GM21576 (cell line): ENCODE results near the gene TCIRG1.

Experiments used
- ATAC-seq: cut with Tn5 transposase; IDR thresholded peaks from one replicate; pipeline ENCODE4 v1.9.1; 2021; ENCODE audit warnings: mild to moderate bottlenecking, moderate library complexity; ENCODE audit not compliant: unreplicated experiment

Gene TCIRG1

DNA sequence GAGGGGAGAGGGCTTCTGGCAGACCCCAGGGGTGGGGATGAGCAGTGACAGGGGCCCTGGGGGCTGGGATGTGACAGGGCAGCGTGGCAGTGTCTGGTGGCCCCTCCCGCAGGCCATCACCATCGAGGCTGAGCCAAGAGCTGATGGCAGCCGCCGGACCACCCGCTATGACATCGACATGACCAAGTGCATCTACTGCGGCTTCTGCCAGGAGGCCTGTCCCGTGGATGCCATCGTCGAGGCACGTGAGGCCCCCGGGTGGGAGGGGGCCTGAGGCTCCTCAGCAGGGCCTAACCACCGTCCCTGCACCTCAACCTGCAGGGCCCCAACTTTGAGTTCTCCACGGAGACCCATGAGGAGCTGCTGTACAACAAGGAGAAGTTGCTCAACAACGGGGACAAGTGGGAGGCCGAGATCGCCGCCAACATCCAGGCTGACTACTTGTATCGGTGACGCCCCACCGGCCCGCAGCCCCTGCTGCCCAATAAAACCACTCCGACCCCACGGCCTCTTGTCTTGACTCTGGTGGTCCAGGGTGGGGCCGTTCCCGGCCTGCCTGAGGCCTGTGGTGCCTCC, 2.6 kb upstream of the TCIRG1 start:
- ATAC-seq, result no peak

DNA sequence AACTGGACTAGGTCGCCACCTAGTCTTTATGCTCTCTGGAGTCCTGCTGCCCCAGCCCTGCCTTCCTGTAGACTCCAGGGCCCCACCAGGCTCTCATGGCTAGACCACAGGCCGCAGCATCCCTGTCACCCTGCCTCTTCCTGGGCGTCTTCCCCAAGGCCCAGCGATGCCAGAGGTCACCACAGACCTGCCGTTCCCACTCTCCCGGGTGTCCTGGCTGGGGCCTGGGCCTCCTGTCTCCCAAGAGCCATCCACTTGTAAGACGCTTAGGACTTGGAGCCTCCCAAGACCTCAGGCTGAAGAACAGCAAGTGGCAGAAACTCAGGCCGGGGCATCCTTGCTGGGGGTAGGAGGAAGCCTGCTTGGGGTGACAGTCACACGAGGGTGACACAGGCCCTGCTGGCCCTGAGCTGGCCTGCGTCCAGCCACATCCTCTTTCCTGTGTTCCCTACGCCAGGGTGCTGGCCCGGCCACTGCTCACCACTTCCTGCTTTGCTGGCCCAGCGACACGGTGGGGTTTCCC, 2.0 kb upstream of the TCIRG1 start:
- no peak for ATAC-seq

DNA sequence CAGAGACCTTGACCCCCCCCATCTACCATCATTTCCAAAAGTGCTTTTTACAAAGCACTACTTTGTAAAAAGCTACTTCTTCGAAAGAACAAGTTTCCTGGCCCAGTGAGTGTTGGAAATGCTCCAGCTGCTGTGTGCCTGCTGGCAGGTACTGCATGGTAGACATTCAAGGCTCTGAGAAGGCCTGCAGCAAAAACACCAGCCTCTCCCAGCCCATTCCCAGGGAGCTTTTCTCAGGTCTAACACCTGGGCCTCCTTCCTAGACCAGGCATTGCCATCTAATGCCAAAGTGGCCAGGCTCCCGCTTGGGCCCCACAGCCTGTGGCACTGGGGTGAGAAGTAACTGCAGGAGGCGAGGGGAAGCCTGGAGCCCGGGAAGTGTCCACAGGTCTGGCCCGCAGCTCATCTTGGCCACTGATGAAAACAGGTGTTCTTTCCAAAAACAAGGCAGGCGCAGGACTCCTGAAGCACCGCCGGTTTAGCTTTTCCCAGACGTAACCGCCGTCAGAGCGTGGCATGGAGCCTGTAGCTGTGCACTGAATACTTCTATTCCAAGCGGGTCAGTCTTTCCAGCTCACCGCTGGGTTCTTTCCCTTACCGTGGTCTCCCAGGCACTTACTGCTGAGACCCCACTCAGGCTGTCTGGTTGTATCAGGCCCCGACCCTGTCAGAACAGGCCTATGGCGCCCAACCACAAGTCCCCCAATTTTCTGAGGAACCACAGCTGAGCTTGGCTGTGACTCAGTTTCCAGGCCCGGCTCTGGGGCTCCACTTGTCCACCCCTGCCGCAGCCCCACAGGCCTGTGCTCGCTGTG, 1.2 kb upstream of the TCIRG1 start:
- no peak for ATAC-seq

DNA sequence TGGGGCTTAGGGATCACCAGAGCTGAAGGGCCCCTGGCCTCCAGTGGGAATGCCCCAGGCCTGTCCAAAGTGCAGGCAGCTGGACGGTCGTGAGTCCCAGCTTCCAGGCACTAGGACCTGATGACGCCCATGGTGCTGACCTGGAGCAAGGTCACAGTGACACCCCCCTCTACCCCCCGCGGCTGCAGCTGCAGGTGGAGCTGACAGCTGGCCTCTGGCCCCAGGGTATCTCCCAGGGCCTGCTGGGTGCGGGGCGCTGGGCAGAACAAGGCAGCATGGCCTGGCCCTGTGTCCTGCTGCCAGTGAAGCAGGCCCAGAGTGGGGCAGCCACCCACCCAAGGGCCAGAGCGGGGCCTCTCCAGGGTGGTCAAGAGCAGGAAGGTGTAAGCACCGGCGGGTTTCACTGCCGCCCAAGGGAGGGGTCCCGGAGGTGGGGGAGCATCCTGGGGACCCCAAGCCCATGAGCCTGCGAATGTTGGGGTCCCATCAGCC, 553 bp upstream of the TCIRG1 start:
- no peak for ATAC-seq

DNA sequence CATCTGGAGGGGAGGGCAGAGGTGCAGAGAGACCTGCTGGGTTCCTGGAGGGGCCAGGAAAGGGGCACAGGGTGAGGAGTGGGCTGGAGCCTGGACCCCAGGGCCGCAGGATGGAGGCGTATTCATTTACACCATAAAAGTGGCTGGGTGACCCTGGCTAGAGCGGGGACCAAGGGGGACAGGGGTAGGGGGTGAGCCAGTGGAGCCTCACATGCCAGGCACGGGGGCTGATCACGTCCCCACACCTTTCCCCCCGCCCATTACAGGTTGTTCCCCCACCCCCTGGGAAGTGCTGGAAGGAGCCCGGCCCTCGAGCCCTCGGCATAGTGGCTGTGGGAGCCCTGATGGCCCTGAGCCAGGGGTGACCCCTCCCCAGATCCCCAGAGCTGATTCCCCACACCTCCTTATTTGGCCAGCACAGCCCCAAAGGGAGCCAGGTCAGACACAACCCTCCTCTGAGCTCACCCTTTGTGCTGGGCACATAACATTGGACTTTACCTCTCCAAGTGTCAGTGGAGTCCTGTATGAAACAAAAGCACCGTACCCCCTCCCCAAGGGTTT, 781 bp downstream of the TCIRG1 start:
- no peak for ATAC-seq

DNA sequence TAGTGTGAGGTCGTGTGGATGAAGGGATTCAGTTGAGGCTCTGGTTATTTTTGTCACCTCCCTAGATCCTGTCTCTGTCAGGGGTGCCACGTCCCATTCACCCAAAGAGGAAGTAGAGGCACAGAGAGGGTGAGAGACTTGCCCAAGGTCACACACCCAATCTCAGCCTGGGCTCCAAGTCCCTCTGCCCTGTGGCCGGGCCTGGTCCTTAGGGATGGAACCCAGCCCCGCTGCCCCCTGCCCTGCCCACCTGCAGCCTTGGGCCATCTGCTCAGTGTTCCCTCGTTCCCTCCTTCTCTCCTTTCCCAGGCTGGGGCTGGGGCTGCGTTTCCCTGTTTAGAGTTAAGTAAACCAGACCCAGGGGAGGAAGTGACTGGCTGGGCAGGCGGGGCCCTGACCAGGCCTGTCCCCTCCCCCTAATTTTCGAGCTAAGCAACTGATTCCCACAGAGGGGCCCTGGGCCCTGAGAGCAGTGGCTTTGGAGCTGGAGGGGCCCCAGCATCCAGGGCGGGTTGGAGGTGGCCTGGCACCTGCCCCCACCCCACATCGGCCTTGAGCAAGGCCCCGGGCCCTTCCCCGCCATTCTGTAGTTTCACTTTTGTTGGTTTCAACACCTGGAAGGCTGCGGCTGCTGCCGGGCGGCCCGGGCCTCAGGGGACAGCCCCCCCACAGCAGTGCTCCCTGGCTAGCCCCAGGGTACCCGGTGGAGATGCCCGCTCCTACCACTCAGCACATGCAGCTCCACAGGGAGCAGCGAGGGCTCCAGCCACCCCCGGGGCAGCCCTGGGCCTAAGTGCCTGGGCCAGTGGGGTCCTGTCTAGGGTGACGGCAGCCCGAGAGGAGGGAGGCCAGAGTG, 1.5 kb downstream of the TCIRG1 start:
- peak; percentile 44 for ATAC-seq

DNA sequence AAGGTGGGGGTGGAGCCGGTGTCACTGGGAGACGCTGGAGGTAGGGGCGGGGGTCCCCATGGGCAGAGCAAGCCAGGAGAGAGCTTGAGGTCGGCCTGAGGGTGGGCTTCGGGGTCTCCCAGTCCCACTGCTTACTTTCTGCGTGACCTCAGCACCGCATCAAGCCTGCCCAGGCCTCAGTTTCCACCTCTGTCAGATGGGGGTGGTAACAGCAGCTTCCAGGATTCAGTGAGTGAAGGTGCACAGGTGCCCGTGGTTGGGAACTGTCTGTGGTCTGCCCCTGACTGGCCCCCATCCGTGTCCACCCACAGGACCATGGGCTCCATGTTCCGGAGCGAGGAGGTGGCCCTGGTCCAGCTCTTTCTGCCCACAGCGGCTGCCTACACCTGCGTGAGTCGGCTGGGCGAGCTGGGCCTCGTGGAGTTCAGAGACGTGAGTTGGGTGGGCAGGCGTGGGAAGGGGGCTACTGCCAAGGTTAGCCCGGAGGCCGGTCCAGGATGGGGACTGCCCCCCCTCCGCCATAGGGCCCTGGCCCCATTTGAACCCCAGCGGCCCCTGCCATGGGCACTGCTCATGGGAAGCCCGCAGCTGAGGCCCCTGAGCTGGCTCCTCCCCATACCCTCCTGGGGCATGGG, 2.2 kb downstream of the TCIRG1 start:
- ATAC-seq, result no peak

DNA sequence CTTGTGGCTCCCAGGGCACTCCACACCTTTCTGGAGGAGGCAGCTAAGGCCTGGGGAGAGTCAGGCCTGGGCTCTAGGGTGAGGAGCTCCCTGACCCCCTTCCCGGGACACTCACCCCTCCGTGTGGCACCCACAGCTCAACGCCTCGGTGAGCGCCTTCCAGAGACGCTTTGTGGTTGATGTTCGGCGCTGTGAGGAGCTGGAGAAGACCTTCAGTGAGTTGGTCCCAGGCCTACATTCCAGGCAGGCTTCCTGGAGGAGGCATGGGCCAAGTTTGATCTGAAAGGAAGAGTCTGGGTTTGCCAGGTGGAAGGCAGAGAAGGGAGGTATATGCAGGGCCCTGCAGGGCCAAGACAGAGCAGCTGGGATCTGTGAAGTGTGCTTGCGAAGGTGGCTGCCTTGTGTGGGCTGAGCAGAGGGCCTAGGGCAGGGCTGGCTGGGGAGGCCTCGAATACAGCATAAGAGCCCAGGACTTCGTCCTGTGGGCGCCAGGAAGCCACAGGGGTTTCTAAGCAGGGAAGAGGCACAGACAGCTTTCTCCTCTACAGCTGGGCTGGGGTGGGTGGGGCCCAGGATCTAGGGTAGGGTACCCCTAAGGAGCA, 2.9 kb downstream of the TCIRG1 start:
- no peak for ATAC-seq

DNA sequence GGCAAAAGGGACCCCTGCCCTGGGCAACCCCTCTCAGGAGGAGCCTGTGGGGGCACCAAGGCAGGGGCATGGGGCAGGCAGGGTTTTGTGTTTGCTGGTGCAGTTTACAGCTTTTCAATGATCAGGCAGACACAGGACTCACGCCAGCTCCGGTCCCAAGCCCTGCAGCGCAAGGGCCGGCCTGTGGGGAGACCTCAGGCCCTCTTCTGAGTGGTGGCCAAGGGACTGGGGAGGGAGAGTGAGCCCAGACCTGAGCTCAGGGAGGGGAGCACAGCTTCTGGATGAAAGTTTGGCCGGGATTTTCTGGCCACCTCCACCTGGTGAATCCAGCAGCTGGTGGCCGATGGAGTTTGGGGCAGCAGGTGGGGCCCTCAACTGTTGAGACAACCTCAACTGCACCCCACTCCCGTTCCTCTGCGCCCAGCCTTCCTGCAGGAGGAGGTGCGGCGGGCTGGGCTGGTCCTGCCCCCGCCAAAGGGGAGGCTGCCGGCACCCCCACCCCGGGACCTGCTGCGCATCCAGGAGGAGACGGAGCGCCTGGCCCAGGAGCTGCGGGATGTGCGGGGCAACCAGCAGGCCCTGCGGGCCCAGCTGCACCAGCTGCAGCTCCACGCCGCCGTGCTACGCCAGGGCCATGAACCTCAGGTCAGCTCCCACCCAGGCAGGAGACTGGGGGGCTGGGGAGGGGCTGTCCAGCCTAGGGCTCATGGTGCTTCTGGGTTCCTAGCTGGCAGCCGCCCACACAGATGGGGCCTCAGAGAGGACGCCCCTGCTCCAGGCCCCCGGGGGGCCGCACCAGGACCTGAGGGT, 3.6 kb downstream of the TCIRG1 start:
- no peak for ATAC-seq

DNA sequence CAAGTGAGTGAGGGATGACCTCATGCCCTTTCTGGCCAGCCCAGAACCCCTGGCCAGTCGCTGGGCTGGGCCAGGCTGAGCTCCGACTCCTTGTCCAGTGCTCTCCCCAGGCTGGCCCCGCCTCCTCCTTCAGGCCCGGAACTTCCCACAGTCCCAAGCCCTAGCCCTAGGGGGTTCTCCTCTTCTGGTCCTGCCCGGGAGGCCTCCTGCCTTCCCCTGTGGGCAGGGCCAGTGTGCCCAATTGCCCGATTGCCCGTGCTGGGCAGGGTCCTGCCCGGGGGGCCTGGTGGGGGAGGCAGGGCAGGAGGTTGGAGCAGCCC, 4.2 kb downstream of the TCIRG1 start:
- ATAC-seq, result no peak

DNA sequence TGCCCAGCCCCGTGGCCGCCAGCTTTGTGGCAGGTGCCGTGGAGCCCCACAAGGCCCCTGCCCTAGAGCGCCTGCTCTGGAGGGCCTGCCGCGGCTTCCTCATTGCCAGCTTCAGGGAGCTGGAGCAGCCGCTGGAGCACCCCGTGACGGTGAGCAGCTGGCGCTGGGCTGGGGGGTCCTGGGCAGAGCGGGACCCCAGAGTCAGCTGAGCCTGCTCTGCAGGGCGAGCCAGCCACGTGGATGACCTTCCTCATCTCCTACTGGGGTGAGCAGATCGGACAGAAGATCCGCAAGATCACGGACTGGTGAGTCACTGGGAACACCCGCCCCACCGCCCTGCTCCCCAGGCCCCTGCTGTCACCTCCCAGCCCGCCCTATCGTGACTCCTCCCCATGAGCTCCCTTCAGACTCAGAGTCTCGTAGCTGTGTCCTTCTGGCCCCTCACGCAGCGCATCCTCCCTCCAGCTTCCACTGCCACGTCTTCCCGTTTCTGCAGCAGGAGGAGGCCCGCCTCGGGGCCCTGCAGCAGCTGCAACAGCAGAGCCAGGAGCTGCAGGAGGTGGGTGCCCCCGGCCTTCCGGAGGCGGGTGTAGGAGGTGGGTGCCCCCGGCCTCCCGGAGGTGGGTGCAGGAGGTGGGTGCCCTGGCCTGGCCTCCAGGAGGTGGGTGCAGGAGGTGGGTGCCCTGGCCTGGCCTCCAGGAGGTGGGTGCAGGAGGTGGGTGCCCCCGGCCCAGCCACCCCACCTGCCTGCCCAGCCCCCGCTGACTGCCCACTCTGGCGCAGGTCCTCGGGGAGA, 4.7 kb downstream of the TCIRG1 start:
- ATAC-seq, result no peak

DNA sequence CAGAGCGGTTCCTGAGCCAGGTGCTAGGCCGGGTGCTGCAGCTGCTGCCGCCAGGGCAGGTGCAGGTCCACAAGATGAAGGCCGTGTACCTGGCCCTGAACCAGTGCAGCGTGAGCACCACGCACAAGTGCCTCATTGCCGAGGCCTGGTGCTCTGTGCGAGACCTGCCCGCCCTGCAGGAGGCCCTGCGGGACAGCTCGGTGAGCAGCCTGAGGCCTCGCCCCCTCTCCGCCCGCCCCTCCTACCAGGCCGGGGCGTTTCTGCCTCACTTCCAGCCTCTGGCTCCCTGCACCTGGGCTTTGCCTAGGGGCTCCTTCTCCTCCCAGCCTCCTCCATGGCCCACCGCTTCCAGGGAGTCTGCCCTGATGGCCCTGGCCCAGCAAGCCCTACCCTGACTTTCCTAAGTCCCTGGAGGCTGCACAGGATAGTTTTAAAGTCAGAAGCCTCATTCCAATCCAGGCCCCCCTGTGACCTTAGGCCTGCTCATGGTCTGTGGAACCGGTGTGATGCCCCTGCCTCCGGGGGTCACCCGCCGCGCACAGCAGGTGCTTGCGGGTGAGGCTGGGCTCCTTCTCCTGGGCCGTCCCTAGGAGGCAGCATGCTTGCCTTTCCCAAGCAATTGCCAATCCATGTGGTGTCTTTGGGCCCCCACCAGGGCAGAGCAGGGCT, 5.5 kb downstream of the TCIRG1 start:
- ATAC-seq, result no peak

DNA sequence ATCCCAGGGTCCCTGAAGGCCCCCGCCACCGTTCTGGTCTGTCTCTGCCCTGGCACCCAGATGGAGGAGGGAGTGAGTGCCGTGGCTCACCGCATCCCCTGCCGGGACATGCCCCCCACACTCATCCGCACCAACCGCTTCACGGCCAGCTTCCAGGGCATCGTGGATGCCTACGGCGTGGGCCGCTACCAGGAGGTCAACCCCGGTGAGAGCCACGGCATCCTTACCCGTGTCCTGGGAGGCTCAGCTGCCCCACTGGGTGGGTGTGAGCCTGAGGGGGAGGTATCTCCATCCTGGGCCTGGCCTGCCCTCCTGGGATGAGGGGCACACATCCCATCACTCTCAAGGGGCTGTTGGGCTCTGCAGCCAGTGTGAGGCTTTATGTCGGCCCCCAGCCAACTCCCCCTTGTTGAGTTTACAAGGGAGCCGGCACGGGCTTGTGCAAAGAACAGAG, 6.1 kb downstream of the TCIRG1 start:
- ATAC-seq, result no peak

DNA sequence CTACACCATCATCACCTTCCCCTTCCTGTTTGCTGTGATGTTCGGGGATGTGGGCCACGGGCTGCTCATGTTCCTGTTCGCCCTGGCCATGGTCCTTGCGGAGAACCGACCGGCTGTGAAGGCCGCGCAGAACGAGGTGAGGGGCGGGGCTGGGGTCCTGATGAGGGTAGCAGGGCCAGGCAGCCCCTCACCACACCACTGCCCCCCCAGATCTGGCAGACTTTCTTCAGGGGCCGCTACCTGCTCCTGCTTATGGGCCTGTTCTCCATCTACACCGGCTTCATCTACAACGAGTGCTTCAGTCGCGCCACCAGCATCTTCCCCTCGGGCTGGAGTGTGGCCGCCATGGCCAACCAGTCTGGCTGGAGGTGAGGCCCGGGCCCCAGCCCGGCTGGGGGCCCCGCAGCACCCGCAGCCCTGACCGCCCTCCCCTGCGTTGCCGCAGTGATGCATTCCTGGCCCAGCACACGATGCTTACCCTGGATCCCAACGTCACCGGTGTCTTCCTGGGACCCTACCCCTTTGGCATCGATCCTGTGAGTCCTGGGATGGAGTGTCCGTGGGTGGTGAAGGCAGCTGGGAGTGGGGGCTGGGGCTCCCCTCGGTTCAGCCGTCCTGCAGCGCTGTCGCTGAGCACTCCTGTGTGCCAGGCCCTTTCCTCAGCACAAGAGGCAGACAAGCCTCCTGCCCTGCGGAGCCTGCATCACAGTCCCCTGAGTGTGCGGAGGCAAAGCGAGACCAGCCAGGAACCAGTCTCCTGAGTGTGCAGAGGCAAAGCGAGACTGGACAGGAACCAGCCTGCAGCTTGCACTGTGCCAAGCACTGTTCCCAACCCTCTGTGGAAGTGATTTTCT, 8.8 kb downstream of the TCIRG1 start:
- ATAC-seq, result no peak

DNA sequence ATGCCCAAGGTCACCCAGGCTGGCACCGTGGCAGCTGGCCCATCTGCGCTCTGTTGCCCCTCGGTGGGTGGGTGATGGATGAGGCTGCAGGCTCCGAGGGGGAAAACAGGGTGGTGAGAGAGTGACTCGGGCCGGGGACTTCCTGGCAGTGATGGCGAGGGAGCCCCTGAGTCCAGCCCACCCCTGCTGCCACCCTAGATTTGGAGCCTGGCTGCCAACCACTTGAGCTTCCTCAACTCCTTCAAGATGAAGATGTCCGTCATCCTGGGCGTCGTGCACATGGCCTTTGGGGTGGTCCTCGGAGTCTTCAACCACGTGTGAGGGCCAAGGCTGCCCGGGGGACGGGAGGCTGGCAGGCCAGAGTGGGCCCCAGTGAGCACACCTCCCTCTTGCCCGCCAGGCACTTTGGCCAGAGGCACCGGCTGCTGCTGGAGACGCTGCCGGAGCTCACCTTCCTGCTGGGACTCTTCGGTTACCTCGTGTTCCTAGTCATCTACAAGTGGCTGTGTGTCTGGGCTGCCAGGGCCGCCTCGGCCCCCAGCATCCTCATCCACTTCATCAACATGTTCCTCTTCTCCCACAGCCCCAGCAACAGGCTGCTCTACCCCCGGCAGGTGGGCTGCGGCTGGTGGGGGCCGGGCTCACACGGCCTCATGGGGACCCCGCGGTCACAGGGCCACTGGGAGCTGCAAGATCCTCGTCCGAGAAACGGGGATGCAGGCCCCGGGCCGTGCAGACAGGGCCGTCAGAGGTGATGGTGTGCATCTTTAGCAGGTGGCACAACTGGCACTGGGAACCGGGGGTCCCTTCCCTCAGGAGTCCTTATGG, 10.1 kb downstream of the TCIRG1 start:
- no peak for ATAC-seq
